Eye (tissue), 1 donor: Measurements from ENCODE around the gene CILP2.
A peak's percentile ranks its signal among the peaks of the same experiment; 100 is the strongest.

Experiments used
- DNase-seq: peaks from one replicate; pipeline ENCODE4 v3.0.0-alpha.2; 2015

The CILP2 gene

GRCh38 chr19:19529783-19530422 lies 8.2 kb upstream of the CILP2 start:
- DNase-seq: no peak

DNA sequence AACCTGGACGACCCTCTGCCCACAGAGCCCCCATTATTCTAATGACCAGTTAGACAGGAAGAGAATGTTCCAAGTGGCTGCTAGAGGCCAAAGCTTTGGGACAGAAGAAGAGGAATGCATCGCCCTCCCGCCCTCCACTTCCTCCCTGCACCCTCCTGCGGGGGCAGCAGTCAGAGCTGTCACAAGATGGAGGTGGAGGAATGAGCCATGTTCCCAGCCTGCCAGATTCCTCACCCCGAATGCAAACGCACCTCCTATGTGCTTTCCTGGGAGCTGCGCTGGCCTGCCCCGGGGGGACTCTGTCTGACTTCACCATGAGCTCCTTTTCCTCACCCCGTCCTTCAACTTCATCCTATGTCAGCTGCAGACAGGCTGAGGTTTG lies 7.7 kb upstream of the CILP2 start:
- no peak for DNase-seq

GRCh38 chr19:19530889-19531288 lies 7.2 kb upstream of the CILP2 start:
- DNase-seq: no peak

DNA sequence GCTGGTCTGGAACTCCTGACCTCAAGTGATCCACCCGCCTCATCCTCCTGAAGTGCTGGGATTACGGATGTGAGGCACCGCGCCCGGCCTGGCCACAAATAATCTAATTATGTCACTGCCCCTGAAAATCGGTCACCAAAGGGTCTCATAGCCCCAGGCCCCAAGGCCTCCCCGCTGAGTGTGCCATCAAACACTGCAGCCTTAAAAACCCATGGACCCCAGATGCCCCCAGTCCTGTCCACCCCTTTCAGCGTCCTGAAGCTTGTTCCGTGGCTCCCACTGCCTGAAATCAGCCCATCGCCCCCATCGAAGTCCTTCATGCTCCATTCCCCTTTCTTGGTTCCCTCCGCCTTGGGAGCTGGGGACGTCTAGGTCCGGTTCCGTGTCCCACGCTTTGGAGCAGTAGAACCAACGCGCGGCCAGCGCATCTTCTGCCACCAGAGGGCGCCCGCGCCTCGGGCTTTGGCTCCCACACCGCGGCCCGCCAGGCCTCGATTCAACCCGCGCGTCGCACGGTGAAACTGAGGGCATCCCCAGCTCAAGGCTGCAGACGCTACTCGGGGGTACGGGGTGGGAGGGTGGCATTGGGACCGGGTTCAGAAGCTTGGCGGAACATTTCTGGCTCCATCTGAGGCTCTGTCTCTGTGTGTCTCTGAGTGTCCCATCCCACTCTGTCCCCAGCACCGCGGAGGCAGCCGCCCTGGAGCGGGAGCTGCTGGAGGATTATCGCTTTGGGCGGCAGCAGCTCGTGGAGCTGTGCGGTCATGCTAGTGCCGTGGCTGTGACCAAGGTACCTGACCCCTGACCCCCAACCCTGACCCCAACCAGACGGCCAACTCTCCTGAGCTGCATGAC lies 5.9 kb upstream of the CILP2 start:
- DNase-seq: peak; percentile 90

- no peak for DNase-seq
These were observed 5.0 kb upstream of the CILP2 start for GRCh38 chr19:19532806-19533701.

DNA sequence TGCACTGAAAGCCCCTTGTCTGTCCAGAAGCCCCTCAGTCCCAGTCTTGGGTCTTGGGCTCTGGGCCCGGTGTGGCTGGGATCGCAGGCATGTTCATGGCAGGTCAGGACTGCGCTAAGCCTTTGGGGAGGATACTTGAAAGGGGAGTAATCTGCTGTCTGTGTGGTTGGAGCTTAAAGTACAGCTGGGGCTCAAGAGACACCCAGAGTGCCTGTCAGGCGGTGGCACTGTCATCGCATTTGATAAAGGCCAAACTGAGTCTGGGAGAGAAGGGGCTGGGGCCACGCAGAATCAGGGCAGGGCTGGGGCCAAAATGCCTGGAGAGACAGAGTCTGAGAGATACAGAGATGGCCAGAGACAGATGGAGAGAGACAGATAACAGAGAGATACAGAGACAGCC lies 4.2 kb upstream of the CILP2 start:
- no peak for DNase-seq

- no peak for DNase-seq
These were observed 3.4 kb upstream of the CILP2 start for GRCh38 chr19:19534556-19535265.

- no peak for DNase-seq
These were observed 2.5 kb upstream of the CILP2 start for GRCh38 chr19:19535311-19536191.

GRCh38 chr19:19537075-19538048 lies 703 bp upstream of the CILP2 start:
- DNase-seq: no peak

GRCh38 chr19:19538785-19539166 lies 711 bp downstream of the CILP2 start:
- DNase-seq: peak; percentile 50

GRCh38 chr19:19539698-19540063 lies 1.6 kb downstream of the CILP2 start:
- DNase-seq: no peak

GRCh38 chr19:19540064-19540714 lies 2.1 kb downstream of the CILP2 start:
- peak; percentile 85 for DNase-seq

DNA sequence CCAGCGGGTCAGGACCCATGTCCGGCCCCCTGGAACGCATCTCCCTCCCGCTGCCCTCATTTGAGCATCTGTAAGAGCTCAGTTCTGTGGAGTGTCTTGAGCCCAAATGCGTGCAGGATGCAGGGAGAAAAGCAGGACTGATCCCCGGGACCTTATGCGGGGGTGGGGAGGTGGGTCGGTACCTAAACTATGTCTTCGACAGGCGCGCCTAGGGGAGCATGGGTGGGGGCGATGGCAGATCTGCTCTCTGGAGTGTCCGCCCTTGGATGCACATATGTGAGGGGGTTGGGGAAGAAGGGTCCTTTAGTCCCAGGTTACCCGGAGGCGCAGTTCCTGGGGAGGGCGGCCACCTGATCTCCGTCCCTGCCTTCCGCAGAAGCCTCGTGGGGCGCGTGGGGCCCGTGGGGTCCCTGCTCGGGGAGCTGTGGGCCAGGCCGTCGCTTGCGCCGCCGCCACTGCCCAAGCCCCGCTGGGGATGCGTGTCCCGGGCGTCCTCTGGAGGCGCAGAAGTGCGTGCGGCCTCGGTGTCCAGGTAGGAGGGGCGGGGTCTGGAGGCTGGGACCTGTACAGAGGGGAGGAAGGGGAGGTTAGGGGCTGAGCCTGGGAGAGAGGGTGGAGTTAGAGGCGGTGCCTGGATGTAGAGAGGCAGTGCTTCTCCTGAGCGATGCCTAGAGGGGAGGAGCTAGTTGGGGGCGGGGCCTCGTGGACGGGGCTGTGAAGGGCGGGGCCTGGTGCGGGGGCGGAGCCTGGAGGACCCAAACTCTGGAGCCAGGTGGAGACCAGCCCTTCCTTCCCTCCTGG lies 2.9 kb downstream of the CILP2 start:
- DNase-seq: peak; percentile 73

GRCh38 chr19:19541616-19542015 lies 3.6 kb downstream of the CILP2 start:
- no peak for DNase-seq

- no peak for DNase-seq
These were observed 4.4 kb downstream of the CILP2 start for GRCh38 chr19:19542507-19542906.

GRCh38 chr19:19543101-19543500 lies 5.0 kb downstream of the CILP2 start:
- no peak for DNase-seq

GRCh38 chr19:19543640-19544039 lies 5.6 kb downstream of the CILP2 start:
- DNase-seq: no peak

DNA sequence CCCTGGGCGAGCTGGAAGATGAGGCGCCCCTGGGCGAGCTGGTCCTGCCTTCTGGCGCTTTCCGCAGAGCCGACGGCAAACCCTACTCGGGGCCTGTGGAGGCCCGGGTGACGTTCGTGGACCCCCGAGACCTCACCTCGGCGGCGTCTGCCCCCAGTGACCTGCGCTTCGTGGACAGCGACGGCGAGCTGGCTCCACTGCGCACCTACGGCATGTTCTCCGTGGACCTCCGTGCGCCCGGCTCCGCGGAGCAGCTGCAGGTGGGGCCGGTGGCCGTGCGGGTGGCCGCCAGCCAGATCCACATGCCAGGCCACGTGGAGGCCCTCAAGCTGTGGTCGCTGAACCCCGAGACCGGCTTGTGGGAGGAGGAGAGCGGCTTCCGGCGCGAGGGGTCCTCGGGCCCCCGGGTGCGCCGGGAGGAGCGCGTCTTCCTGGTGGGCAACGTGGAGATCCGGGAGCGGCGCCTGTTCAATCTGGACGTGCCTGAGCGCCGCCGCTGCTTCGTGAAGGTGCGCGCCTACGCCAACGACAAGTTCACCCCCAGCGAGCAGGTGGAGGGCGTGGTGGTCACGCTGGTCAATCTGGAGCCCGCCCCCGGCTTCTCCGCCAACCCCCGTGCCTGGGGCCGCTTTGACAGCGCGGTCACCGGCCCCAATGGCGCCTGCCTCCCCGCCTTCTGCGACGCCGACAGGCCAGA lies 6.3 kb downstream of the CILP2 start:
- DNase-seq: no peak
